Measurements from ENCODE around the gene ABHD17B.

DNA sequence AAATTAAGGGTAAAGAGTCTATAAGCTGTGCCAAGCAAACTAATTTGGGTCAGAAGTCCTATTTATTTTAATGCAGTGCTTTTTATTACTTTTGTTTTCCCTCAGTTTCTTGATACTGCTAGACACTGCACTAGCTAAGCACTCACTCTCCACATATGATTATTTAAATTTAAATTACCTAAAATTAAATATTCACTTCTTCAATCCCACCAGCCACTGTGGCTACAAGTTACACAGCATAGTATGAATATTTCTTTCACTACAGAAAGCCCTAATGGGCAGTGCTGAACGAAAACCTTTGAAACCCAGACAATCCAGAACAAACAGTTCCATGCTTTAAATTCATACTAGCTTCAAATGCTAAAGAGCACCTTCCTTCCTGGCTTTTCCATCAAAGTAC is 23.6 kb downstream of the ABHD17B start:
- TF ChIP-seq, protein P1, sequence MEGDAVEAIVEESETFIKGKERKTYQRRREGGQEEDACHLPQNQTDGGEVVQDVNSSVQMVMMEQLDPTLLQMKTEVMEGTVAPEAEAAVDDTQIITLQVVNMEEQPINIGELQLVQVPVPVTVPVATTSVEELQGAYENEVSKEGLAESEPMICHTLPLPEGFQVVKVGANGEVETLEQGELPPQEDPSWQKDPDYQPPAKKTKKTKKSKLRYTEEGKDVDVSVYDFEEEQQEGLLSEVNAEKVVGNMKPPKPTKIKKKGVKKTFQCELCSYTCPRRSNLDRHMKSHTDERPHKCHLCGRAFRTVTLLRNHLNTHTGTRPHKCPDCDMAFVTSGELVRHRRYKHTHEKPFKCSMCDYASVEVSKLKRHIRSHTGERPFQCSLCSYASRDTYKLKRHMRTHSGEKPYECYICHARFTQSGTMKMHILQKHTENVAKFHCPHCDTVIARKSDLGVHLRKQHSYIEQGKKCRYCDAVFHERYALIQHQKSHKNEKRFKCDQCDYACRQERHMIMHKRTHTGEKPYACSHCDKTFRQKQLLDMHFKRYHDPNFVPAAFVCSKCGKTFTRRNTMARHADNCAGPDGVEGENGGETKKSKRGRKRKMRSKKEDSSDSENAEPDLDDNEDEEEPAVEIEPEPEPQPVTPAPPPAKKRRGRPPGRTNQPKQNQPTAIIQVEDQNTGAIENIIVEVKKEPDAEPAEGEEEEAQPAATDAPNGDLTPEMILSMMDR (IDR thresholded peaks at IDR 0.05) = no peak
- TF ChIP-seq POLR2AphosphoS5 (IDR thresholded peaks at IDR 0.05; ENCODE audit: insufficient read depth in 1 of 2, low read depth in 1 of 2) = no peak
